H1 (cell line): ENCODE results near the gene SMIM29. TPM values are rescaled to one million over a fixed set of nuclear protein-coding genes. Genes with fewer than 3 reads are reported as not detected.
A peak's percentile ranks its signal among the peaks of the same experiment; 100 is the strongest.

Experiments
- EP300 ChIP-seq, 2 experiments: IDR thresholded peaks; 1 replicate in 1 of 2; 2 replicates in 1 of 2; pipeline ENCODE4 v1.6.1; 2011 to 2012; ENCODE audit warnings: low read depth in 2 of 2, low read length in 2 of 2, mild to moderate bottlenecking in 2 of 2, borderline replicate concordance in 1 of 2, inconsistent platforms in 1 of 2, moderate library complexity in 1 of 2
- KDM4A ChIP-seq: IDR thresholded peaks from one replicate; pipeline ENCODE4 v1.7.1; 2012; ENCODE audit warnings: low read depth, mild to moderate bottlenecking, moderate library complexity, low read length, inconsistent platforms; ENCODE audit not compliant: severe bottlenecking
- SRF ChIP-seq: IDR thresholded peaks from 2 replicates; pipeline ENCODE4 v1.6.1; 2011; ENCODE audit warnings: mild to moderate bottlenecking, low read depth, low read length, moderate library complexity
- TAF1 ChIP-seq: IDR thresholded peaks from 2 replicates; pipeline ENCODE4 v1.6.1; 2011; ENCODE audit warnings: mild to moderate bottlenecking, low read depth, low read length
- polyA plus RNA-seq, 7 experiments: library from polyadenylated mRNA; depleted of rRNA in 3 of 7; stranded (reverse) in 5 of 7; unstranded in 2 of 7; fragments of >200 nt in 5 of 7; fragments of 200-250 nt in 2 of 7; gene quantifications; 1 replicate in 5 of 7; 2 replicates in 1 of 7; 4 replicates in 1 of 7; pipeline versions ENCODE4 v1.2.1 to v1.2.3, GENCODE V29; 2011 to 2013; ENCODE audit warnings: missing spikeins in 2 of 7, mixed read lengths in 2 of 7
- total RNA-seq: library from RNA; stranded (reverse); fragmentation: NEBNext Ultra II Directional; extraction: Animal tissue kit (Norgen Biotek cat#: 25700); gene quantifications from 2 replicates; pipeline ENCODE4 v1.2.1, GENCODE V29; 2021

The SMIM29 gene
- total and polyA plus RNA-seq, 2 of the 8 experiments (the other 6 are each of a cell fraction or from before 2014, with no cell fraction given): 7.0 to 22.4 TPM

DNA sequence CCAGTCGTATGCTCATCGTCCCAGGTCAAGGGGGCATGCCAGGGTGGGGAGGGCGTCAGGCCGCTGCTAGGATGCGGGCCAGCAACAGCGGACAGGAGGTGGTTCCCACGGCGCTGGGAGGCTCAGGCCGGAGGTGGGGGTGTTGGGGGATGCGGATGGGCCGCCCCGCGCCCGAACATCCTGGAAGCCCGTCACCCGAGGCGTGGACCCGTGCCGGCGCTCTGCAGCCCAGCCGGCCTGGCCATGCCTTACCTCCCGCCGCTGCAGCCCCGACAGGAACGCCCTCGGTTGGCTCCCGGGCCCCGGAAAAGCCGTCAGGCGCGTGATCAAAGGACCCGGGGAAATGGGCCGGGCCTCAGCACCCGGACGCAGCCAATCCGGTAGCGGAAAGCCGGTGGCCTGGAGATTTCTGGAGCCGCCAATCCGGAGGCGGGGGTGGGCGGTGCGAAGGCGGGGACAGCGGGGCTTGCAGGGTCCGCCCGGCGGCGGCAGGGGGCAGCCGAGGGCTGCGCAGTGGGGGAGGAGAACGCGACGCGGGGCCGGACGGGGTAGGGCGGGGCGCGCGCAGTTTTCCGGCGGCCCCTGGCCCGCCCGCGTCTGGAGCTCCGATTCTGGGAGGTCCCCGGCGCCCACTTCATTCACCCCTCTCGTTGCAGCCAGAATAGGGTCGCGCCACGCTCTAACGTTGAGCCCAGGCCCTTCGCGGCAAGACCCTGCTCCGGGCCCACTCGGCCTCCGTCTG, at the start of gene SMIM29 (continued):
- TF ChIP-seq SRF (no peak), EP300 (IDR thresholded peaks at IDR 0.05; ENCODE audit: borderline replicate concordance in 1 of 2, low read depth in 2 of 2, low read length in 2 of 2) (no peak; a peak in 1 of 3 replicates), TAF1 (0 out of 2 replicates have a peak, but pooled peaks have one; percentile 18), KDM4A (peak; percentile 71)
